GM21528 (cell line): ENCODE data around the gene LNPEP.

Experiments
- ATAC-seq: cut with Tn5 transposase; IDR thresholded peaks from one replicate; pipeline ENCODE4 v1.9.1; 2021; ENCODE audit warnings: mild to moderate bottlenecking, moderate library complexity; ENCODE audit not compliant: unreplicated experiment, low FRiP score

LNPEP gene

DNA sequence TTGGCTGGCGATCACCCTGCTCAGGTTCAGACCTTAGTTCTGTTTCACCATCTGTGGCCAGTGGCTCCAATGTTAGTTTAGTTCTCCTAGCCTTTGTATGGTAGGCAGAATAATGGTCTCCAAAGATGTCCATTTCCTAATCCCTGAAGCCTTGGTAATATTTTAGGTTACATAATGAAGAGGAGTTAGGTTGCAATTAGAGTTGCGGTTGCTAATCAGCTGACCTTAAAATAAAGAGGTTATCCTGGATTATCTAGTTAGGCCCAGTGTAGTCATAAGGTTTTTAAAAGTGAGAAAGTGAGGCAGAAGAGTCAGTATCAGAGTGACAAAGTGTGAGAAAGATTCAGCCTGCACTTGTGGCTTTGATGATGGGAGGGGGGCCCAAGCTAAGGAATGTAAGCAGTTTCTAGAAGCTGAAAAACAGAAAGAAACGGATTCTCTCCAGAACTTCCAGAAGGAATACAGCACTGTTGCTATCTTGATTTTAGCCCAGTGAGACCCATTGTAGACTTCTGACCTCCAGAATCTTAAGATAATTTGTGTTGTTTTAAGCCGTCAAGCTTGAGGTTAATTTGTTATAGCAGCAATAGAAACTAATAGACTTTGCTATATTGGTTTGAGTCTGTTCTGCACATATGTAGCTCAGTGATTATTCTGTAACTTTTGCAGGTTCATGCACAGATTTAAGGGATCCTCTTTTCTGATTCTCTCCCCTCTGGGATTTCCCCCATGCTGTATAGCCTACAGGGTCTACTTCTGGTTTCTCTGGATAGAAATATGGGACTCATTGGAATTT, 21.6 kb downstream of the LNPEP start:
- ATAC-seq: peak; percentile 42

DNA sequence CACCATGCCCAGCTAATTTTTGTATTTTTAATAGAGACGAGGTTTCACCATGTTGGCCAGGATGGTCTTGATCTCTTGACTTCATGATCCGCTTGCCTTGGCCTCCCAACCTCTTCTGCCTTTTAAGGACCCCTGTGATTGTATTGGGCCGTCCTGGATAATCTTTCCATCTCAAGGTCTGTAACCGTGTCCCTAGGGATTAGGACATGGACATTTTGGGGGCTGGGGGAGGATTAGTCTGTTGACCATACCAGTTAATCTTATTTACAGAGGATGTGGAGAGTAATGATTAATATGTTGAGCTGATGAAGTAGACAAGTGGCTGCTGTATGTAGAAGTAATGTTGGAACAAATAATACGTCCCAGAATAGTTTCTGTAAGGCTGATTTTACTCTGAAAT, 23.1 kb downstream of the LNPEP start:
- ATAC-seq: no peak

DNA sequence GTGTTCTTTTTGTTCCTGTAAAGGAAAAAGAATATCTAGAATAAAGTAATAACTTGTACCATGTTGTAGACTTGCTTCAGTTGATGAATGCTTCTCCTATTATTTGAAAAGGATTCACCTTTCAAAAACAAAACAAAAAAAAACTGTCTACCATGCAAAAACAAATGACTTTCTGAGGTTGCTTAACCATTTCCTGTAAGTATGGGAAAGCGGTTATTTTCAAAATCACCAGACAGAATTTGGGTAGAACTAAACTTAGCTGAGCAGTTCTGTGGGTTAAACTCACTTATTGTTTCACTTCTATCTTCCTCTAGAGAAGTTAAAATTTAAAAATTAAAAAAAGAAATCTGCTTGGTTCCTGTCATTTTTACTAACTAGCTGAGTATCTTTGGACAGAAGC, 25.2 kb downstream of the LNPEP start:
- ATAC-seq: peak; percentile 55

DNA sequence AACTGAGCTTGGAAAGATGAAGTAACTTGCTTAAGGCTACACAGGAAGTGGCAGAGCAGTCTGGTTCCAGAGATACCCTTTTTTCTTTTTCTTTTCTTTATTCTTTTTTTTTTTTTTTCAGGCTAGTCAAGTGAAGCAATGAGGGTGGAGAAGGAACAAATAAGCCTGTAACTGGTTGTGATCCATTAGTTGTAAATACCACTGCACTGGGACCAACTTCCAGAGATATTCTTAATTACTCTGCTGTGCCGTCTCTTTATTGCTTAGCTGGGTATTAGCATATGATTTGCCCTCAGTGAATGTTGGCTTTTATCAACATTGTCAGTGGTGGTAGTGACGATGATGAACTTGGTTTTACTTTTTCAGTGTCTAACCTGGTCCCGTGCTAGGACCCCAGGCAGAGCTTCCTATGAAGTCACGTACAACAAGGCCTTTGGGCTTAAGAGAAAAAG, 26.7 kb downstream of the LNPEP start:
- ATAC-seq: no peak

DNA sequence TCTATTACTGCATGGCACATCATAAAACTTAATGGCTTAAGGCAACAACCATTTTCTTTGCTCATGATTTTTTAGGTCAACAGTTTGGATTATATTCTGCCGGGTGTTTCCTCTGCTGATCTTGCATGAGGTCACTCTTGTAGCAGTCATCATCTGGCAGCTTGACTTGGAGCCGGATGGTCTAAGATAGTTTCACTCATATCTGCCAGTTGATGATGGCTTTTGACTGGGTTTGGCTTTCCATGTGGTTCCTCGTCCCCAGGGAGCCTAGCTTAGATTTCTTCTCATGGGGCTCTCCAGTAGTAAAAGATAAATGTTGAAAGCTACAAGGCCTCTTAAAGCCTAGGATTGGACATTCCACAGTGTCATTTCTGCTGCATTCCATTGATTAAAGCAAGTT, 27.4 kb downstream of the LNPEP start:
- ATAC-seq: peak; percentile 42

DNA sequence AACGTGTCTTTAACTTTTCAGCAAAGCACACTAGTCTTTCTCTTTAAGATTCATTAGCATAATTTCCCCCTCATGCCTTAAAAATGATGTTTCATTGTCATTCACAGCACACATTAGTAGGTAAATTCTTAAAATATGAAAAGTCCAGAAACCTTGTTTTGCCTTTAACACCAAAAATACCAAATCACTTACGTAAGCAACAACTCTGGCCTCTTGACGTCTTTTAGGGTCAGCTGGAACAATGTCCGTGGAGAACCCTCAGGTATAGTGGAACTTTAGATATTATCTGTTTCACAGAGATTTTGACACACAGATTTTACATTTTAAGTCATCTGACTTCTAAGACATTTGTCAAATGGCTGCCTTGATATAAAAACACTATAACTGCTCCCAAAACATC, 30.9 kb downstream of the LNPEP start:
- no peak for ATAC-seq

DNA sequence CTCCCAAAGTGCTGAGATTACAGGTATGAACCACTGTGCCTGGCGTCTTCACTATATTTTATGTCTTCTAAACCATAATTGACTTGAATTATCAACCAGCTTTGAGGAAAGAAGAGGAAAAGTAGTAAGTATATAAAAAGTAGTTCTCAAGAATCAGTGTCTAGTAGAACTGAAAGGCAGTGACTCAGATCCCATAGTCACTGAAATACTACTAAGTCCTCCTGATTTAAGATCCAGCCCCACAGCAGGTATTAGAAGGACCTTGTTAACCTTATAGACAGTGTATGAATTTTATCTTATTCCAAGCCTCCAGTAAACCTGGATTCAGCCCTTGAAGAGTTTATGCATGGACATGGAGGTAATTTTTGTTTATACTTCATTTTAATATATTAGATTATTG, 31.5 kb downstream of the LNPEP start:
- no peak for ATAC-seq

DNA sequence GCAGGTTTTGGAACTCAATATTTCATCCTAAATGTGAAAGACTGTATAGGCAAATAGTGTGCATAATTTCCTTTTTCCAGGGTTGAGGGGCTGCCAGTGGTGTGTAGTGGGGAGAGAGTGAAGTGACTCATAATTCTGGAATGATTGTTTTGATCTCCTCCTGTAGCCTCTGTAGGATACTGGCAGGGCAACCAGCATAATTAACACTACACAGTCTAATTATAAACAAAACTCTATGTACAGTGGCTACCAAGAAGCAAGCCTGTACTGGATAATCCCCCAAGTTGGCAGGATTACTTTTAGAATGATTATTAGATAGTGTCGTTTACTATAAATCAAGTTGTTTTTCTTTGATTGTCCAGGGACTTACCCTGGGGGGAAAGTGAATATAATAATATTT, 32.2 kb downstream of the LNPEP start:
- no peak for ATAC-seq

DNA sequence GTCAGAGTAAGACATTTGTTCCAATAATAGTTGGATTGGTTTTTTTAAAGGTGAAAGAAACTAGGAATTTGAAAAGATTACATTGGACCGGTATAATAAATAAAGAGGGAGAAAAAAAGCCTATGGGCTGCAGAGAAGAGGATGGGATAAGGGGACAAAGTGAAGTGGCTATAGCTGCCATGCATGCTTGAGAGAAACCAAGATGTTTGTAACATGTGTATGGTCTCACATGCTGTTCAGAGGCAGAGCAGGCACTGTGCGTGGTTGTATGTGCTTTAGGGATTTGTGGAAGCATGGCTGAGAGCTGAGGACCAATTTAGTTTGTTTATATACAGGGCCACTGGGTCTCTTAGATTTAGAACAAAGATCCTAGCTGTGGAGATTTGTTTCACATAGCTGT, 32.7 kb downstream of the LNPEP start:
- no peak for ATAC-seq

DNA sequence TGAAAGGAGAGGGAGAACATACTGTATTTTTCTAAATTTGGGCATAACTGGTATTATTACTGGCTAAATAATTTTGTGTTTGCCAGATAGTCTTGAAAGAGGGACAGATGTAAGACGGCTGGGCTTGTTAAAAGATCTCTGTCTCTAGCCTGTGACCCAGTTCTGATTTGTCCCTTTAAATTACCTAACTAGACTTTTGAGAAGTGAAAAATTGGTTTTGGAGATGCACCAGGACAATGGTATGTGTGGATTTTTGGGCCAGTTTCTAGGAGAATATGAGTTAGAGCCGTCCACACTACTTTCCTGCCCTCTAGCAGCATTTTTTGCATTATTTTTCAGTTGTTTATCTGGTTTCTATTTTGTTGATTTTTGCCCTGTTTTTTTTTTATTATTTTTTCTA, 33.5 kb downstream of the LNPEP start:
- ATAC-seq: no peak

DNA sequence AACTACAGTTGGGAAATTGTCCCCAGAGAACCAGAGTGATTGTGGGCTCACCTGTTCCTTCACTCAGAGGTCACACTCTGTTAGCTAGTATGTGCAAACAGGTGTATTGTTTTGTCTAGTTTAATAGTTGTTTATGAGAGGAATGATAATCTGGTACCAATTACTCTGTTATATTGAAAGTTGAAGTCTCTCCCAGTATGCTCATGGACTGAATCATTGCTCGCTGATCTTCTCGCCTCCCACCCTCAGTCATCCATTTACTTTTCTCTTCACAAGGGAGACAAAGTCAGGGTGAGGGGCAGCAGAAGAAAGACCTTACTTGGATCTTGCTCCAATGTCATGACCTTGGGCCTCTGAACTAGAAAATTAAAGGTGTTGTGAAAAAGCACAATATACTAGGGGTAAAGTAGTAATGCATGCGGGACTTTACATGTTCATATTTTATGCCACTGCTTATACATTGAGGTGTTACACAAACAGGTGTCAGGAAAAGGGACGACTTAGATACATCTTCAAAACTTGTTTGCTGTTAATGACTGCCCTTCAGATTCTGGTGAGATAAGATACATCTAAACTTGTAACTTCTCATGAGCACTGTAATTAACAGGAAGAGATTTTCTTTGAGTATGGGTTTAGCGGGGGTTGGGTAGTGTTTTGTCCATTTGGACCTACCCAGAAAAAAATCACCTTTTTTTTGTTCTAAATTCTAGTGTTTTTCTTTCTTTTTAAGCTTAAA, 36.9 kb downstream of the LNPEP start:
- ATAC-seq: no peak

DNA sequence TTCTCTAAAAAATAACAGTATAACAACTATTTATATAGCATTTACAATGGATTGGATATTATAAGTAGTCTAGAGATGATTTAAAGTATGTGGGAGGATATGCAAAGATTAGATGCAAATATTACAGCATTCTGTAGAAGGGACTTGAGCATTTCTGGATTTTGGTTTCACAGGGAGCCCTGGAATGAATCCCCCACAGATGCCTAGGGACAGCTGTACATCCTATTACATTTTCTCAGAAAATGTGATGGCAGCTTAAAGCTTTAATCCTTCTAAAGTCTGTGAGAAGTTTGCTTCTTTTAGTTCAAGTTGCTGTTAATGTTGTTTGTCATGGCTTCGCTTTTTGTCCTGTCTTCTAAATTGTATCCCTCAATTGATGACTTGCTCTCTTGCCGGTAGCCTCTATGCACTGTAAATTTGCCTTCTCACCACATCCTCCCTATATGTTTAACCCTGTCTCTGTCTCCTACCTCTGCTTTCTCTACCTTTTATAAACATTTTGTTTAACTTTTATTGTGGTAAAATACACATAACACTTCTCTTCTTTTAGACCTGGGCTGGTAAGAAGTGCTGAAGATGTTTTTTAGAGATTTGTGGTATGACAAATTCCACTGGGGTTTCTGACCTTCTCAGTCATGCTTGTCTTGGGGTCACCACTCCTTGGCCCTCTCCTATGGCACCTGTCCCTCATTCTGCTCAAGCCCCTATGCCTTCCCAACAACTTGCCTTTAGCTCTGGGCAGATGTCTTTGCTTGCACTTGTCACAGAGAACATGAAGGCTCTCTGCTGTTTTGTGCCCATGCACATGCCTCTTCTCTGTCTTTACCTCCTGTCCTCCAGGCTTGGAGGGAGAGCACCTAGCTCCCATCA, 37.9 kb downstream of the LNPEP start:
- no peak for ATAC-seq

DNA sequence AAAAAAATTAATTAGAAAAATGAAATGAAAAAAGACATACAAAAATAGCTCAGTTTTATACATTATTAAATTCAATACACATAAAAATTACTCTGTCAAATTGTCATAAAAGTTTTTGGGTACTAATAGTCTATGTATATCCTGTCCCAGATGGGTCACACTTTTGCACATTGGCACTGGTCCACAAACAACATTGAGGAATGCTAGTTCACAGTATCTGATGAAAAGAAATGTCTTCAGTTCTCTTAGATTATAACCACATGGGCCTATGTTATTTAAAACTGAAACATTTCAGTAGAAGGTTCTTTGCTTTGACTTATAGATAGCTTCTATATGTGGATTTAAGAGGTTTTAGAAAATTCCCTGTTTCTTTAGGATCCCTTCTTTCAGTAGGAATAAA, 39.8 kb downstream of the LNPEP start:
- ATAC-seq: no peak

DNA sequence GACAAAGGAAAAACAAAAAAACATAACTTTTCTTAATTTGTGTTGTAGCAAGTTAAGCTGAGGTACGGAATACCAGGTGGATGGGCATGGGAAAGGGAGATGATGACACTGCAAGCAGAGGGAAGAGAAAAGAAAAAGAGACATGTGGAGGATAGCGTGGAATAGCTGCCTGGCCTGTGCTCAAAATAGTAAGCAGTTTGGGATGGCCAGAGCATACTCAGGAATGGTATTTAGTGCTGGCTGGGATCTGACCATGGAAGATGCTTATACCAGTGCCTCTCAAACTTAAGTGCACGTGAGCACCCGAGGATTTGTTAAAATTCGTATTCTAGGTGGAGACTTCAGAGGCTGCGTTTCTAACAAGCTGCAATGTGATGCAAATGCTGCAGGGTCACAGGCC, 41.3 kb downstream of the LNPEP start:
- ATAC-seq: no peak

DNA sequence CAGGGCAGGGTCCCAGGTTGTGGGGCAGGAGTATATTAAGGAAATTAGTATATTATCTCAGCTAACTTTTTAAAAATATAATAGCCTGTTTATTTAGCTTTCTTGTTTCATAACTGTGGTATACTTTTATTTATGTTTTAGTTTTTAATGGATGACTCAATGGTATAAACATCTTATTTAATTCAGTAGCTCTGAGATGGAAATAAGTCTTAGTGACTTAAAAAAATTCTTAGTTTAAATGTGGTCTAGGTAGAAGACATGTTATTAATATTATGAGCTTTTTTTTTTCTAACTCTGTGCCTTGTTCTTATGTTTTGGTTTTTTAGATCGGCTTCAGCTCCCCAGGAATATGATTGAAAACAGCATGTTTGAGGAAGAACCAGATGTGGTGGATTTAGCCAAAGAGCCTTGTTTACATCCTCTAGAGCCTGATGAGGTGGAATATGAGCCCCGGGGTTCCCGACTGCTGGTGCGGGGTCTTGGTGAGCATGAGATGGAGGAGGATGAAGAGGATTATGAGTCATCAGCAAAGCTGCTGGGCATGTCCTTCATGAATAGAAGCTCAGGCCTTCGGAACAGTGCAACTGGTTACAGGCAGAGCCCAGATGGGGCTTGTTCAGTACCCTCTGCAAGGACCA, 43.1 kb downstream of the LNPEP start:
- ATAC-seq: no peak

DNA sequence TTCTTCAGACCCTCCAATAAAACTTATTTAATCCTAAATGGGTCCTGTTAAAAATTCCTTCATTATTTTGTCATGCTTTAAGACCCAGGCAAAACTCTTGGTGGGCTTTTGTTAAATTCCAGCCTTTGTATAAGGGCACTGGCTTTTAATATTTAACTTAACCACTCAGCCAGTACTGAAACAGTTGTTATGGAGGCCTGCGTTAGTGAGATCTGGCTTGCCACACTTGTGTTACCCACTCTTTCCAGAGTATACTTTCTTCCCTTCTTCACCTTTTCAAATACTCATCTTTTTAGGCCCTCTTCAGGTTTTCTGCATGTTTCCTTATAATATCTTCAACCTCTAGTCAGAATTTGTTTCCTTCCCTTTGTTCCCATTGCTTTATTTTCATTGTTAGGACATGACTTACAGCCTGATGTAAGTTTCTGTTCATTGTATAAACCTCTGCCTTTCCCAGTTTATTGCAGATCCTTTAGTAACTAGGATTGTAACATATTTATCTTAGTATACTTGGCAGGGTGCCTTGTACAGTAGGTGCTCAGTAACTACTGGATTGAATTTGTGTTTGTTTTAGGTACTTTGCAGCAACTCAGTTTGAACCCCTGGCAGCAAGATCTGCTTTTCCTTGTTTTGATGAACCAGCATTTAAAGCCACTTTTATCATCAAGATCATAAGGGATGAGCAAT, 48.8 kb downstream of the LNPEP start:
- ATAC-seq: no peak

DNA sequence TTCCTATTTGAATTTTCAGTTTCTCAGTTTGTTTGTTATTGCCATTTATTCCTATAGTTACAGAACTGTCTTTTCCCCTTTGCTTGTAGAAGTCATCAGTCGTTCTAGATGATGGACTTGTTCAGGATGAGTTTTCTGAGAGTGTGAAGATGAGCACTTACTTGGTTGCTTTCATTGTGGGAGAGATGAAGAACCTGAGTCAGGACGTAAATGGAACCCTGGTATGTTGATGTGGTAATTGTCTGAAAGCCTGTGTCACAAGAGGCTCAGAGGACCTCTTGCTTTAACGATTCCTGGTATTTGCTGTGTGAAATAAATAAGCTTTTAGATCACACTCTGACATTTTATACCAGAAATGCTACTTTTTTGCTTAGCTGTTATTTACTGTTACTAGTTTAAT, 50.6 kb downstream of the LNPEP start:
- ATAC-seq: no peak

DNA sequence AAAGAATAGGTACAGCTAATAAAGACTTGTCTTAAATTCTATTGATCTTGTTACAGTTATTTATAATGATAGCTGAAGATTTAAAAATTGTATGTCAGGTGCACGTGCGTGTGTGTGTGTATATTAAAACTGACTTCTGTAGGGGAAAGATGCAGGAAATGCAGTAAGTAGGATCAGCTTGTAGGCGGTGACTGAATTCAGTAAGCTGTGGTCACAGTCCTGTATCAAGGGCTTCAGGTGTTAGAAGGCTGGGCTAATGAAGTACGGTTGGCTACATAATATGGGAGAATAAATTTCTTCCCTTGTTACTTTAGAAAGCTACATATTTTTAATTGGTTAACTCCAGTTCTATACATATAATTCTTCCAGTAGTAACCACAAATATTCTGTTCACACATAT, 54.2 kb downstream of the LNPEP start:
- no peak for ATAC-seq

DNA sequence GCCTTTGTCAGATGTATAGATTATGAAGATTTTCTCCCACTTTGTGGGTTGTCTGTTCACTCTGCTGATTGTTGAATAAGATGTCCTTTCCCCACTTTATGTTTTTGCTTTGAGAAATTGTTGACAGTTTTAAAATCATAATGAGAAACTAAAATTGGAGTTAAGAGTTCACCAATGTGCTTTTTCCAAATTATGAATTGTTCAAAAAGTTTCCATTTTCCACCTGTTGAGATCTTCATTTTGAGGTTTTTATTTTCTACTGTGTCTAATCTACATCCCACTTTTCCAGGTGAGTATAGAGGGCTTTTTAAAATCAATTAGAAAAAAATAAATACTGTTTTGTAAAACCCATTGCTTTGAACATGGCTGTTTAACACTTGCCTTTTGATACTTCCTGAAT, 55.8 kb downstream of the LNPEP start:
- ATAC-seq: no peak

DNA sequence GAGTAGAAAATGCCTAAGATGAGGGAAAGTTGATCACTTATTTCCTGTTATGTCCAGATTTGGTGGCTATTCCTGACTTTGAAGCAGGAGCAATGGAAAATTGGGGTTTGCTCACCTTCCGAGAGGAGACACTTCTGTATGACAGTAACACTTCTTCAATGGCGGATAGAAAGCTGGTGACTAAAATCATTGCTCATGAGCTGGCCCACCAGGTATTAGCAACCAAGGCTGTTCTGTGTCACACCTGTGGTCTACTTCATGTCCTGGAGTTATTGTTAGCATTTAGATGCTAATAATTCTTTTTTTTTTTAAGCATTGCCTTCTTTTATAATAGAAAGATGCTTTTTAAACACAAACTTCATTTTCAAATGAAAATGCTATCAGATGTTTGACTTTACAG, 57.9 kb downstream of the LNPEP start:
- ATAC-seq: no peak
